ENCODE data around the gene RBM39.

DNA sequence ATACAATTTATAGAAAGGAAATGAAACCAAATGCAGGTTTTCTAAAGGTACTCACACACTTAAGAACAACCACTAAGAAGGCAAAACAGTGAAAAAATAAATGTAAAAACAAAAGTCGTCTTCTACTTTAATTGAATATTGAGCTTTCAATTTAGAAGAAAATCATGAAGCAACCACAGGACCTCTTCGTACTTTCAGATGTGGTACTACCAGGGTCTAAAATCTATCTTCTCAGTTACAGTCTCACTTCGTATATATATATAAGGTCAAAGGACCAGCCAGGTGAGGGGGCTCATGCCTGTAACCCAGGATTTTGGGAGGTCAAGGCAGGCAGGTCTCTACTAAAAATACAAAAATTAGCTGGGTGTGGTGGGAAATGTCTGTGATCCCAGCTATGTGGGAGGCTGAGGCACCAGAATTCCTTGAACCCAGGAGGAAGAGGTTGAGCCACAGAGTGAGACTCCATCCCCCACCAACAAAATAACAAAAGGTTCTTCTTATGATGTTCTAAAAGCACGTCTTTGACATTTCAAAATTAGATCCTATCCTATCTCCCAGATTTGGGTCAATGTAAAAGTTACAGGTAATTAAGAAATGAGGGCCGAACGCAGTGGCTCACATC, 30.4 kb downstream of the RBM39 start:
- TF ChIP-seq EP300 (IDR thresholded peaks at IDR 0.05; ENCODE audit: borderline replicate concordance in 1 of 2, low read depth in 2 of 2, low read length in 2 of 2) = no peak
- no peak for TF ChIP-seq CHD2 (IDR thresholded peaks at IDR 0.05; ENCODE audit: low read length)
- TF ChIP-seq, protein P1, sequence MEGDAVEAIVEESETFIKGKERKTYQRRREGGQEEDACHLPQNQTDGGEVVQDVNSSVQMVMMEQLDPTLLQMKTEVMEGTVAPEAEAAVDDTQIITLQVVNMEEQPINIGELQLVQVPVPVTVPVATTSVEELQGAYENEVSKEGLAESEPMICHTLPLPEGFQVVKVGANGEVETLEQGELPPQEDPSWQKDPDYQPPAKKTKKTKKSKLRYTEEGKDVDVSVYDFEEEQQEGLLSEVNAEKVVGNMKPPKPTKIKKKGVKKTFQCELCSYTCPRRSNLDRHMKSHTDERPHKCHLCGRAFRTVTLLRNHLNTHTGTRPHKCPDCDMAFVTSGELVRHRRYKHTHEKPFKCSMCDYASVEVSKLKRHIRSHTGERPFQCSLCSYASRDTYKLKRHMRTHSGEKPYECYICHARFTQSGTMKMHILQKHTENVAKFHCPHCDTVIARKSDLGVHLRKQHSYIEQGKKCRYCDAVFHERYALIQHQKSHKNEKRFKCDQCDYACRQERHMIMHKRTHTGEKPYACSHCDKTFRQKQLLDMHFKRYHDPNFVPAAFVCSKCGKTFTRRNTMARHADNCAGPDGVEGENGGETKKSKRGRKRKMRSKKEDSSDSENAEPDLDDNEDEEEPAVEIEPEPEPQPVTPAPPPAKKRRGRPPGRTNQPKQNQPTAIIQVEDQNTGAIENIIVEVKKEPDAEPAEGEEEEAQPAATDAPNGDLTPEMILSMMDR (IDR thresholded peaks at IDR 0.05; ENCODE audit: control extremely low read depth in 1 of 3, insufficient read depth in 1 of 3, low read depth in 1 of 3, low read length in 3 of 3) = no peak
- no peak for TF ChIP-seq TAF1 (IDR thresholded peaks at IDR 0.05; ENCODE audit: low read depth, low read length)
- no peak for TF ChIP-seq ATF3 (IDR thresholded peaks at IDR 0.05; ENCODE audit: insufficient read depth, low read depth, low read length)
- TF ChIP-seq SIN3A (conservative IDR thresholded peaks at IDR 0.05 in 1 of 2, IDR thresholded peaks at IDR 0.05 in 1 of 2; ENCODE audit: low read depth in 1 of 2, low read length in 2 of 2) = no peak
- no peak for TF ChIP-seq POLR2AphosphoS5 (IDR thresholded peaks at IDR 0.05; ENCODE audit: low read depth, low read length)
